Esophagus muscularis mucosa (tissue), 4 donors: ENCODE data around the gene L3MBTL4. TPM values are rescaled to one million over a fixed set of nuclear protein-coding genes. Genes with fewer than 3 reads are reported as not detected.

ENCODE experiments used
- DNase-seq: peaks from one replicate; pipeline ENCODE4 v3.0.0-alpha.2; 2017; ENCODE audit errors: extremely low spot score
- H3K27ac ChIP-seq, 4 donors: fragments of 200-600 bp; sonication (generic); replicated peaks in 1 of 4; 1 replicate in 3 of 4; 2 replicates in 1 of 4; pipeline ENCODE4 v1.5.1; 2016 to 2019; ENCODE audit warnings: mild to moderate bottlenecking in 1 of 4
- H3K27me3 ChIP-seq, 4 donors: fragments of 200-600 bp; sonication (generic); one replicate each; pipeline versions ENCODE4 v1.5.1 to v1.6.0; 2016 to 2019
- H3K36me3 ChIP-seq, 4 donors: fragments of 200-600 bp; sonication (generic); one replicate each; pipeline ENCODE4 v1.5.1; 2016 to 2019
- H3K4me1 ChIP-seq, 4 donors: fragments of 200-600 bp; sonication (generic); one replicate each; pipeline ENCODE4 v1.5.1; 2016 to 2019
- H3K4me3 ChIP-seq, 4 donors: fragments of 200-600 bp; sonication (generic); 1 replicate in 2 of 4; 2 replicates in 2 of 4; pipeline ENCODE4 v1.5.1; 2016 to 2019; ENCODE audit warnings: mild to moderate bottlenecking in 4 of 4, moderate library complexity in 1 of 4
- H3K9me3 ChIP-seq, 4 donors: fragments of 200-600 bp; sonication (generic); 1 replicate in 3 of 4; 2 replicates in 1 of 4; pipeline ENCODE4 v1.5.1; 2016 to 2019
- EP300 ChIP-seq: sonication (generic); formaldehyde crosslinking; IDR thresholded peaks from one replicate; pipeline ENCODE4 v1.6.1; 2017; ENCODE audit warnings: antibody characterized with exemption
- POLR2A ChIP-seq: fragments of 450-650 bp; IDR thresholded peaks from one replicate; pipeline ENCODE4 v1.6.1; 2017; ENCODE audit warnings: antibody characterized with exemption, moderate library complexity, mild to moderate bottlenecking, low read depth
- POLR2AphosphoS5 ChIP-seq, 2 donors: sonication (generic); formaldehyde crosslinking; IDR thresholded peaks; one replicate each; pipeline ENCODE4 v1.6.1; 2017; ENCODE audit warnings: antibody characterized with exemption in 2 of 2
- WGBS: methylation state at CpG from one replicate; pipeline ENCODE4 v1.1.5; 2018; 5-methylcytosine and 5-hydroxymethylcytosine counted together
- intact Hi-C: fragments of 100-400 bp; cut with DNase I; formaldehyde crosslinking; loops from one replicate; pipeline ENCODE4 v1.15.1; 2023
- total RNA-seq, 4 donors: library from RNA; depleted of rRNA; stranded (reverse); fragments of >200 nt; gene quantifications; one replicate each; pipeline versions ENCODE4 v1.1.0 to v1.2.1, GENCODE V29; 2016
- TF ChIP-seq, protein P1 (sequence below), 3 experiments: fragments of 200-600 bp in 2 of 3; fragments of 450-650 bp in 1 of 3; sonication (generic) in 2 of 3; IDR thresholded peaks; one replicate each; pipeline ENCODE4 v1.5.1; 2017 to 2019; ENCODE audit warnings: antibody characterized with exemption in 3 of 3, mild to moderate bottlenecking in 2 of 3, moderate library complexity in 1 of 3

L3MBTL4 gene
- total RNA-seq, 4 donors from 2014 or later = 1.0 to 2.9 (median 1.6) TPM

GRCh38 chr18:6327485-6327884, 87.2 kb downstream of the L3MBTL4 start:
- Histone ChIP-seq H3K27me3 (no peaks in the 10 kb centered on the region), H3K27ac (no peak overlapping the region), H3K9me3 (peaks cover 0 to 18% (median 15%) of the 10 kb centered on the region in 4 donors), H3K4me1 (peaks cover 0 to 6% (median 3%) of the 10 kb centered on the region in 4 donors), H3K36me3 (no peaks in the 10 kb centered on the region), H3K4me3 (no peak overlapping the region)
- intact Hi-C loops = no loop called here
- no peak for TF ChIP-seq POLR2A
- TF ChIP-seq POLR2AphosphoS5 (IDR thresholded peaks at IDR 0.05) = no peak
- TF ChIP-seq EP300 = no peak
- TF ChIP-seq, protein P1, sequence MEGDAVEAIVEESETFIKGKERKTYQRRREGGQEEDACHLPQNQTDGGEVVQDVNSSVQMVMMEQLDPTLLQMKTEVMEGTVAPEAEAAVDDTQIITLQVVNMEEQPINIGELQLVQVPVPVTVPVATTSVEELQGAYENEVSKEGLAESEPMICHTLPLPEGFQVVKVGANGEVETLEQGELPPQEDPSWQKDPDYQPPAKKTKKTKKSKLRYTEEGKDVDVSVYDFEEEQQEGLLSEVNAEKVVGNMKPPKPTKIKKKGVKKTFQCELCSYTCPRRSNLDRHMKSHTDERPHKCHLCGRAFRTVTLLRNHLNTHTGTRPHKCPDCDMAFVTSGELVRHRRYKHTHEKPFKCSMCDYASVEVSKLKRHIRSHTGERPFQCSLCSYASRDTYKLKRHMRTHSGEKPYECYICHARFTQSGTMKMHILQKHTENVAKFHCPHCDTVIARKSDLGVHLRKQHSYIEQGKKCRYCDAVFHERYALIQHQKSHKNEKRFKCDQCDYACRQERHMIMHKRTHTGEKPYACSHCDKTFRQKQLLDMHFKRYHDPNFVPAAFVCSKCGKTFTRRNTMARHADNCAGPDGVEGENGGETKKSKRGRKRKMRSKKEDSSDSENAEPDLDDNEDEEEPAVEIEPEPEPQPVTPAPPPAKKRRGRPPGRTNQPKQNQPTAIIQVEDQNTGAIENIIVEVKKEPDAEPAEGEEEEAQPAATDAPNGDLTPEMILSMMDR (IDR thresholded peaks at IDR 0.05) = no peak
- WGBS = 88% methylated on average over 4 of the region's 4 CpGs
- DNase-seq = no peak

- intact Hi-C loops = no loop called here
- Histone ChIP-seq H3K4me3 (no peak overlapping the region), H3K27me3 (no peaks in the 10 kb centered on the region), H3K9me3 (peaks cover 0 to 18% (median 15%) of the 10 kb centered on the region in 4 donors), H3K36me3 (no peaks in the 10 kb centered on the region), H3K4me1 (peaks cover 0 to 6% (median 3%) of the 10 kb centered on the region in 4 donors), H3K27ac (no peak overlapping the region)
- WGBS = 89% methylated on average over 2 of the region's 2 CpGs
- no peak for DNase-seq
- TF ChIP-seq EP300 = no peak
- TF ChIP-seq, protein P1 (IDR thresholded peaks at IDR 0.05) = no peak
- no peak for TF ChIP-seq POLR2A
- TF ChIP-seq POLR2AphosphoS5 (IDR thresholded peaks at IDR 0.05) = no peak
Observed at GRCh38 chr18:6326566-6326965, 88.1 kb downstream of the L3MBTL4 start.

DNA sequence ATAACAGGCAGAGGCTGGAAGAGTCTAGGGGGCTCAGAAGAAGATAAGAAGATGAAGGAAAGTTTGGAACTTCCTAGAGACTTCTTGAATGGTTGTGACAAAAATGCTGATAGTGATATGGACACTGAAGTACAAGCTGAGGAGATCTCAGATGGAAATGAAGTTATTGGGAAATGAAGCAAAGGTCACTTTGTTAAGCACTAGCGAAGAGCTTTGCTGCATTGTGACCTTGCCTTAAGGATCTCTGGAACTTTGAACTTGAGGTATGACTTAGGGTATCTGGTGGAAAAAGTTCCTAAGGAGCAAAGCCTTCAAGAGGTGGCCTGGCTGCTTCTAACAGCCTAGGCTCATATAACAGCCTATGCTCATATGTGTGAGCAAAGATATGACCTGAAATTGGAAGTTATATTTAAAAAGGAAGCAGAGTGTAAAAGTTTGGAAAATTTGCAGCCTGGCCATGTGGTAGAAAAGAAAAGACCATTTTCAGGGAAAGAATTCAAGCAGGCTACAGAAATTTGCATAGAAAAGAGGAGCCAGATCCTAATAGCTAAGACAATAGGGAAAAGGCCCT, 91.3 kb downstream of the L3MBTL4 start:
- Histone ChIP-seq H3K4me3 (no peak overlapping the region), H3K27ac (no peak overlapping the region), H3K4me1 (peaks cover 0 to 6% (median 2%) of the 10 kb centered on the region in 4 donors), H3K36me3 (no peaks in the 10 kb centered on the region), H3K9me3 (peaks cover 0 to 20% (median 16%) of the 10 kb centered on the region in 4 donors), H3K27me3 (no peaks in the 10 kb centered on the region)
- DNase-seq = no peak
- WGBS = 96% methylated on average over 1 of the region's 1 CpG
- intact Hi-C loops = no loop called here
- TF ChIP-seq, protein P1 (IDR thresholded peaks at IDR 0.05) = no peak
- TF ChIP-seq POLR2AphosphoS5 (IDR thresholded peaks at IDR 0.05) (no peak), EP300 (no peak), POLR2A (no peak)

DNA sequence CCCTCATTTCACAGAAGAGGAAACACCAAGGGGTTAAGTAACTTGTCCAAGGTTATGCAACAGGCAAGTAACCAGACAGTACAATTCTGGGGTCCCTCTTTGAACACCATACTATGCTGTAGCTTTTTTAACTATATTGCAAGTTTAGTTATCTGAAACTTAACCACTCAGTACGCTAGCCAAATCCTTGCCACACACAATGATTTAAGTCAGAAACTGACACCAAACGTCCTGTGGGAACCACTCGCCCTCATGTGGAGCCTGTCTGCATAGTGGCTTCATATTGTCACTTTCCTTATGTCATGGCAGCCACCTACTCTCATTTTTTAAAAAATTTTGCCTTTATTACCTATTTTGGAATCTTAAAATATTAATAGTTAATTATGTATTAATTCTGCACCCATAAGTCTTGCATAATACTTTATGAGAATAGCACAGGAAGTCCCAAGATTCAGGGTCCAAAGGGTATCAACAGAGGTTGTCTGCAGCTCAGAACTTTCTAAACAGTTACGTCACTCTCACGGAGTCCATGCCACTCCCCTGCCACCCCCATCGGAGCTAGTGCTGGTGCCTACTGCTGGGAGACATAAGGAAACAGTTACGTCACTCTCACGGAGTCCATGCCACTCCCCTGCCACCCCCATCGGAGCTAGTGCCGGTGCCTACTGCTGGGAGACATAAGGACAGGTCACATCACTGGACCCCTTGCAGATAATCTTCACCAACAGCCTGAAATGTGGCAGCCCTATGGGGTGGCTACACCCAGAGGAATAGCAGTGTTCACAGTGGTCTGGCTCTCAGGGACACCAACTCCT, 99.0 kb downstream of the L3MBTL4 start:
- Histone ChIP-seq H3K27me3 (no peaks in the 10 kb centered on the region), H3K4me1 (no peaks in the 10 kb centered on the region), H3K27ac (no peak overlapping the region), H3K4me3 (no peak overlapping the region), H3K9me3 (peaks cover 0 to 5% (median 2%) of the 10 kb centered on the region in 4 donors), H3K36me3 (no peaks in the 10 kb centered on the region)
- TF ChIP-seq POLR2AphosphoS5 (IDR thresholded peaks at IDR 0.05) = no peak
- no peak for TF ChIP-seq POLR2A
- TF ChIP-seq EP300 = no peak
- TF ChIP-seq, protein P1 (IDR thresholded peaks at IDR 0.05) = no peak
- DNase-seq = no peak
- intact Hi-C loops = no loop called here
- 63% methylated on average over 9 of the region's 10 CpGs for WGBS
